IMR-90 (cell line): ENCODE results near the gene KCTD19. TPM values are rescaled to one million over a fixed set of nuclear protein-coding genes. Genes with fewer than 3 reads are reported as not detected.
A peak's percentile ranks its signal among the peaks of the same experiment; 100 is the strongest.

ENCODE experiments used
- ATAC-seq: fragments of 200-7000 bp; cut with Tn5 transposase; 2 replicates; pipeline ENCODE4 v1.9.1; 2020; ENCODE audit warnings: low read depth, mild to moderate bottlenecking, moderate library complexity
- BruUV-seq: library from RNA; stranded (reverse); fragments of 400-500 nt; replicated peaks from 2 replicates; lab custom pipeline; 2021; lab: Mats Ljungman, UMichigan
- CTCF ChIA-PET: fragments of 300-600 bp; formaldehyde crosslinking; extraction: SDS; loops from one replicate; lab custom pipeline; 2021; ENCODE audit warnings: antibody characterized with exemption; lab: Yijun Ruan, JAX
- POLR2A ChIA-PET: fragments of 300-600 bp; sonication (Branson Sonifier 250); formaldehyde crosslinking; loops from one replicate; lab custom pipeline; 2022; ENCODE audit warnings: antibody characterized with exemption; ENCODE audit not compliant: unreplicated experiment; lab: Charles Lee
- DNase-seq: peaks from one replicate; pipeline ENCODE4 v3.0.0; 2013
- H2AFZ ChIP-seq: replicated peaks from 2 replicates; pipeline ENCODE3; 2013; ENCODE audit warnings: low read length, mild to moderate bottlenecking; ENCODE audit not compliant: poor library complexity
- H2AK5ac ChIP-seq: 2 replicates; pipeline ENCODE4 v1.6.1; 2013; ENCODE audit warnings: low read depth, low read length, inconsistent platforms
- H2AK9ac ChIP-seq: replicated peaks from 2 replicates; pipeline ENCODE3; 2013; ENCODE audit warnings: mild to moderate bottlenecking, low read depth, low read length, moderate library complexity; ENCODE audit not compliant: poor library complexity
- H2BK120ac ChIP-seq: 2 replicates; pipeline ENCODE4 v1.6.1; 2013; ENCODE audit warnings: low read depth, low read length, inconsistent platforms
- H2BK15ac ChIP-seq: 3 replicates; pipeline ENCODE4 v1.6.1; 2013; ENCODE audit warnings: low read depth, low read length, inconsistent platforms
- H2BK20ac ChIP-seq: 2 replicates; pipeline ENCODE4 v1.6.1; 2013; ENCODE audit warnings: low read depth, mild to moderate bottlenecking, inconsistent platforms, low read length, moderate library complexity
- H2BK5ac ChIP-seq: 2 replicates; pipeline ENCODE4 v1.6.1; 2013; ENCODE audit warnings: mild to moderate bottlenecking, low read depth, low read length, inconsistent platforms; ENCODE audit not compliant: poor library complexity, severe bottlenecking
- H3K14ac ChIP-seq: replicated peaks from 2 replicates; pipeline ENCODE4 v1.6.1; 2013; ENCODE audit warnings: low read depth, low read length, inconsistent platforms
- H3K18ac ChIP-seq: 2 replicates; pipeline ENCODE4 v1.6.1; 2013; ENCODE audit warnings: low read depth, low read length, control low read depth
- H3K23ac ChIP-seq: 2 replicates; pipeline ENCODE4 v1.6.1; 2013; ENCODE audit warnings: low read depth, low read length, inconsistent platforms
- H3K27ac ChIP-seq: 2 replicates; pipeline ENCODE4 v1.5.1; 2013; ENCODE audit warnings: mild to moderate bottlenecking, control low read depth, low read length; ENCODE audit not compliant: insufficient read depth
- H3K27me3 ChIP-seq: 2 replicates; pipeline ENCODE4 v1.6.1; 2013; ENCODE audit warnings: low read length; ENCODE audit not compliant: control insufficient read depth, insufficient read depth
- H3K36me3 ChIP-seq: 2 replicates; pipeline ENCODE4 v1.6.1; 2013; ENCODE audit warnings: low read length, mixed read lengths; ENCODE audit not compliant: control insufficient read depth, insufficient read depth
- H3K4ac ChIP-seq: 2 replicates; pipeline ENCODE4 v1.6.1; 2013; ENCODE audit warnings: low read depth, low read length, inconsistent platforms
- H3K4me1 ChIP-seq: 2 replicates; pipeline ENCODE4 v1.6.1; 2013; ENCODE audit warnings: low read length, mixed read lengths; ENCODE audit not compliant: control insufficient read depth, insufficient read depth
- H3K4me2 ChIP-seq: 2 replicates; pipeline ENCODE4 v1.6.1; 2013; ENCODE audit warnings: low read depth, mild to moderate bottlenecking, control low read depth, low read length, moderate library complexity
- H3K4me3 ChIP-seq: 2 replicates; pipeline ENCODE4 v1.5.1; 2013; ENCODE audit warnings: low read depth, mild to moderate bottlenecking, control low read depth, low read length, moderate library complexity; ENCODE audit not compliant: insufficient read depth
- H3K56ac ChIP-seq: 2 replicates; pipeline ENCODE4 v1.6.1; 2013; ENCODE audit warnings: low read length, inconsistent platforms; ENCODE audit not compliant: insufficient read depth; ENCODE audit errors: extremely low read depth
- H3K79me1 ChIP-seq, 2 experiments: 2 replicates each; pipeline ENCODE4 v1.6.1; 2013; ENCODE audit warnings: low read length in 2 of 2, inconsistent platforms in 1 of 2, low read depth in 1 of 2
- H3K9ac ChIP-seq: 2 replicates; pipeline ENCODE4 v1.6.1; 2013; ENCODE audit warnings: low read depth, low read length, control low read depth
- H3K9me1 ChIP-seq: 2 replicates; pipeline ENCODE4 v1.6.1; 2013; ENCODE audit warnings: low read length, inconsistent platforms; ENCODE audit not compliant: insufficient read depth
- H3K9me3 ChIP-seq: 2 replicates; pipeline ENCODE4 v1.6.1; 2013; ENCODE audit warnings: low read length; ENCODE audit not compliant: control insufficient read depth, insufficient read depth
- H4K20me1 ChIP-seq: 2 replicates; pipeline ENCODE4 v1.6.1; 2013; ENCODE audit warnings: low read length, inconsistent platforms; ENCODE audit not compliant: insufficient read depth
- H4K5ac ChIP-seq: 2 replicates; pipeline ENCODE4 v1.6.1; 2013; ENCODE audit warnings: mild to moderate bottlenecking, low read depth, low read length, control low read depth
- H4K8ac ChIP-seq, 2 experiments: 2 replicates each; pipeline ENCODE4 v1.6.1; 2013; ENCODE audit warnings: low read depth in 2 of 2, low read length in 2 of 2, control low read depth in 1 of 2, inconsistent platforms in 1 of 2
- H4K91ac ChIP-seq: 2 replicates; pipeline ENCODE4 v1.6.1; 2013; ENCODE audit warnings: low read depth, low read length, inconsistent platforms; ENCODE audit not compliant: insufficient read depth
- RCOR1 ChIP-seq: IDR thresholded peaks from 2 replicates; pipeline ENCODE4 v1.6.1; 2012; ENCODE audit warnings: mild to moderate bottlenecking, low read length, improper control_type of control experiment; ENCODE audit not compliant: insufficient replicate concordance
- SMC3 ChIP-seq: fragments of 150-350 bp; IDR thresholded peaks from 2 replicates; pipeline ENCODE4 v1.6.1; 2016; ENCODE audit warnings: low read depth, mild to moderate bottlenecking, antibody characterized with exemption, low read length, moderate library complexity
- WGBS, 2 experiments: methylation state at CpG; one replicate each; pipeline versions ENCODE4 v1.1.5 to v1.1.7; 2013; ENCODE audit warnings: missing lambda C conversion rate in 2 of 2; ENCODE audit not compliant: insufficient read length in 1 of 2; ENCODE audit errors: extremely low coverage in 2 of 2; 5-methylcytosine and 5-hydroxymethylcytosine counted together
- dilution Hi-C: fragments of 300-500 bp; cut with HindIII; formaldehyde crosslinking; loops from one replicate; pipeline ENCODE4 v1.14.3; 2018; ENCODE audit warnings: low sequenced_read_pairs; ENCODE audit not compliant: unreplicated experiment
- in situ Hi-C: fragments of 300-500 bp; cut with MboI; formaldehyde crosslinking; loops from 3 replicates; pipeline ENCODE4 v1.14.3; 2019; ENCODE audit warnings: low sequenced_read_pairs, inconsistent platforms, mixed read lengths
- intact Hi-C: fragments of 100-400 bp; cut with micrococcal nuclease; formaldehyde crosslinking; loops from 2 replicates; pipeline ENCODE4 v1.10.0; 2022
- polyA plus RNA-seq, 3 experiments: library from polyadenylated mRNA; depleted of rRNA; stranded (reverse); fragments of >200 nt; gene quantifications; 2 replicates each; pipeline ENCODE4 v1.2.3, GENCODE V29; 2012; ENCODE audit warnings: low replicate concordance in 1 of 3
- total RNA-seq: library from RNA; depleted of rRNA; stranded (reverse); fragments of >200 nt; gene quantifications from 2 replicates; pipeline ENCODE4 v1.2.3, GENCODE V29; 2012

KCTD19 gene
- total and polyA plus RNA-seq, 2 of the 4 experiments (the other 2 are of a cell fraction) = under 0.01 to 0.07 TPM

DNA sequence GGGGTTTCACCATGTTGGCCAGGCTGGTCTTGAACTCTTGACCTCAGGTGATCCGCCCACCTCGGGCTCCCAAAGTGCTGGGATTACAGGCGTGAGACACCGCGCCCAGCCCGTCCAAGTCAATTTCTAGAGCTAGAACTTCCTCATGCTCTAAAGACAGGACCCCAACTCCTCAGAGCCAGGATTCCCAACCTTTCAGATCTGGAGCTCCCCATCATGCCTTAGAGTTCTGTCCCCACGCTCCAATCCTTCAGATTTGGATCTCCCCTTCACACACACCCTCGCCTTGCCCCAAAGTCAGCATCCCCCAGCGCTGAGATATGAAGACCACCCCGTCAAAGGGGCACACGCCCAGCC lies 448 bp downstream of the KCTD19 start:
- Histone ChIP-seq H2AK5ac (peak overlapping the region; percentile 75; the same call in 1 of the 2 replicates), H3K36me3 (no peaks in the 10 kb centered on the region), H3K27me3 (peaks cover 4% of the 10 kb centered on the region; the same call in 1 of the 2 replicates), H4K20me1 (no peaks in the 10 kb centered on the region), H3K4ac (peak overlapping the region; percentile 17), H2BK120ac (peak overlapping the region; percentile 20), H2BK15ac (no peak overlapping the region; the same call in 2 of the 3 replicates), H2AFZ (peak overlapping the region; percentile 93), H3K79me1 (no peaks in the 10 kb centered on the region), H4K5ac (peak overlapping the region; percentile 38), H4K91ac (peak overlapping the region; percentile 56; the same call in 1 of the 2 replicates), H3K27ac (no peak overlapping the region), H4K8ac (peak overlapping the region; percentile 18 to 68; a peak in 2 of 4 replicates), H3K4me3 (peak overlapping the region; percentile 45), H3K9me3 (no peaks in the 10 kb centered on the region), H3K4me2 (peak overlapping the region; percentile 73), H3K23ac (peak overlapping the region; percentile 86; the same call in 1 of the 2 replicates), H3K9me1 (0 out of 2 replicates have a peak, but pooled peaks cover 4% of the 10 kb centered on the region), H3K4me1 (no peaks in the 10 kb centered on the region), H3K18ac (peak overlapping the region; percentile 7), H3K14ac (peak overlapping the region; percentile 91), H3K9ac (peak overlapping the region; percentile 7), H2BK5ac (no peak overlapping the region), H2BK20ac (no peak overlapping the region), H3K56ac (no peak overlapping the region), H2AK9ac (peak overlapping the region; percentile 93)
- intact Hi-C loops = no loop called here
- CTCF ChIA-PET = interaction anchor here (0.6 to 1.7 kb wide), 2 partner anchors 102 to 485 kb away, joined by 4 to 9 read pairs; no protein-coding TSS in a partner anchor
- dilution Hi-C loops = no loop called here
- TF ChIP-seq RCOR1 (no peak), SMC3 (no peak)
- DNase-seq (no peak), ATAC-seq (no peak)
- no TSS peak for BruUV-seq
- in situ Hi-C loops = no loop called here
- WGBS, 2 experiments = 25% methylated on average over 2 of the region's 11 CpGs; no CpG with 5 or more reads in 1 of the 2 experiments
- POLR2A ChIA-PET = no interaction called here
